Activated CD8-positive, alpha-beta memory T cell treated with anti-CD3 and anti-CD28 coated beads, Interleukin-2, amount 50 U/mL, for 1 hour (primary cell): ENCODE measurements around the gene ZNF746.
"Not testable (repeated sequence)": the region's sequence is repeated elsewhere in the genome, so short reads cannot be mapped to it uniquely, and the experiment has no call there.

Experiments
- DNase-seq: peaks from one replicate; pipeline ENCODE4 v3.0.0-alpha.2; 2020; ENCODE audit errors: extremely low read depth

ZNF746 gene

GRCh38 chr7:149459540-149460452 is 37.8 kb downstream of the ZNF746 start:
- DNase-seq: no peak

GRCh38 chr7:149459201-149459539 is 38.4 kb downstream of the ZNF746 start:
- no peak for DNase-seq

GRCh38 chr7:149458235-149458634 is 39.4 kb downstream of the ZNF746 start:
- no peak for DNase-seq

- no peak for DNase-seq
Measured at GRCh38 chr7:149457766-149458165, 39.8 kb downstream of the ZNF746 start.

- DNase-seq: no peak
Measured at GRCh38 chr7:149456506-149457421, 40.8 kb downstream of the ZNF746 start.

GRCh38 chr7:149455175-149455950 is 42.2 kb downstream of the ZNF746 start:
- DNase-seq: no peak

GRCh38 chr7:149454750-149455149 is 42.9 kb downstream of the ZNF746 start:
- DNase-seq: no peak

GRCh38 chr7:149454006-149454405 is 43.6 kb downstream of the ZNF746 start:
- DNase-seq: no peak

GRCh38 chr7:149450821-149451220 is 46.8 kb downstream of the ZNF746 start:
- no peak for DNase-seq

- DNase-seq: no peak
Measured at GRCh38 chr7:149449897-149450296, 47.7 kb downstream of the ZNF746 start.

- no peak for DNase-seq
Measured at GRCh38 chr7:149448961-149449360, 48.6 kb downstream of the ZNF746 start.

- DNase-seq: not testable (repeated sequence)
Measured at GRCh38 chr7:149446026-149446425, 51.6 kb downstream of the ZNF746 start.

GRCh38 chr7:149444287-149444686 is 53.3 kb downstream of the ZNF746 start:
- no peak for DNase-seq

- DNase-seq: no peak
Measured at GRCh38 chr7:149443523-149443922, 54.1 kb downstream of the ZNF746 start.

- DNase-seq: no peak
Measured at GRCh38 chr7:149442924-149443323, 54.7 kb downstream of the ZNF746 start.

GRCh38 chr7:149440222-149440621 is 57.4 kb downstream of the ZNF746 start:
- DNase-seq: no peak

- DNase-seq: no peak
Measured at GRCh38 chr7:149436358-149436757, 61.3 kb downstream of the ZNF746 start.

GRCh38 chr7:149433124-149433523 is 64.5 kb downstream of the ZNF746 start:
- no peak for DNase-seq

GRCh38 chr7:149432121-149432691 is 65.4 kb downstream of the ZNF746 start:
- no peak for DNase-seq

- no peak for DNase-seq
Measured at GRCh38 chr7:149431486-149432120, 66.0 kb downstream of the ZNF746 start.

GRCh38 chr7:149430192-149430591 is 67.4 kb downstream of the ZNF746 start:
- DNase-seq: no peak
